Body of pancreas (tissue), 4 donors: Measurements from ENCODE around the gene ULK1. TPM values are rescaled to one million over a fixed set of nuclear protein-coding genes. Genes with fewer than 3 reads are reported as not detected.

ENCODE experiments used
- ATAC-seq: fragments of 150-250 bp; one replicate; pipeline ENCODE4 v1.9.1; 2016
- DNase-seq, 4 donors: peaks; one replicate each; pipeline ENCODE4 v3.0.0-alpha.2; 2019
- H3K27ac ChIP-seq, 4 donors: fragments of 200-600 bp; sonication (generic); 1 replicate in 3 of 4; 2 replicates in 1 of 4; pipeline versions ENCODE4 v1.5.1 to v1.6.1; 2016 to 2019; ENCODE audit warnings: mild to moderate bottlenecking in 1 of 4, mixed read lengths in 1 of 4, moderate library complexity in 1 of 4
- H3K27me3 ChIP-seq, 2 donors: fragments of 200-600 bp; sonication (generic); one replicate each; pipeline ENCODE4 v1.6.0; 2016; ENCODE audit warnings: mild to moderate bottlenecking in 1 of 2
- H3K36me3 ChIP-seq, 2 donors: fragments of 200-600 bp; sonication (generic); replicated peaks in 1 of 2; 2 replicates each; pipeline ENCODE4 v1.5.1; 2016; ENCODE audit warnings: low read depth in 2 of 2; ENCODE audit not compliant: insufficient read depth in 1 of 2
- H3K4me1 ChIP-seq: fragments of 200-600 bp; sonication (generic); one replicate; pipeline ENCODE4 v1.6.0; 2016
- H3K4me3 ChIP-seq, 2 donors: fragments of 200-600 bp; sonication (generic); 1 replicate in 1 of 2; 2 replicates in 1 of 2; pipeline ENCODE4 v1.5.1; 2016 to 2019
- H3K9me3 ChIP-seq, 3 donors: fragments of 200-600 bp; sonication (generic); 1 replicate in 2 of 3; 2 replicates in 1 of 3; pipeline ENCODE4 v1.5.1; 2016
- CTCF ChIP-seq, 7 experiments: fragments of 450-650 bp in 4 of 7; fragments of 200-600 bp in 3 of 7; sonication (generic) in 3 of 7; IDR thresholded peaks; one replicate each; pipeline ENCODE4 v1.5.1; 2016 to 2019; ENCODE audit warnings: antibody characterized with exemption in 7 of 7
- POLR2A ChIP-seq, 3 donors: fragments of 450-650 bp; IDR thresholded peaks; one replicate each; pipeline ENCODE4 v1.6.1; 2016; ENCODE audit warnings: antibody characterized with exemption in 3 of 3, mild to moderate bottlenecking in 2 of 3
- WGBS, 2 donors: methylation state at CpG; one replicate each; pipeline ENCODE4 v1.1.5; 2017; 5-methylcytosine and 5-hydroxymethylcytosine counted together
- intact Hi-C: fragments of 100-400 bp; cut with DNase I; formaldehyde crosslinking; loops from one replicate; pipeline ENCODE4 v1.15.1; 2023
- total RNA-seq, 2 donors: library from RNA; depleted of rRNA; stranded (reverse); fragments of >200 nt; gene quantifications; one replicate each; pipeline ENCODE4 v1.1.0, GENCODE V29; 2016

The ULK1 gene
- total RNA-seq, 2 donors from 2014 or later = 29.1 to 59.3 TPM

GRCh38 chr12:131853832-131854797, 40.3 kb upstream of the ULK1 start:
- no peak overlapping the region for H3K27ac ChIP-seq
- intact Hi-C loops = loop anchor here (10.0 kb wide), 1 partner anchor 141 kb away; no protein-coding TSS in a partner anchor
- TF ChIP-seq POLR2A (IDR thresholded peaks at IDR 0.05) = no peak
- DNase-seq = no peak
- no peaks in the 10 kb centered on the region for H3K9me3 ChIP-seq
- H3K4me3 ChIP-seq = no peak overlapping the region
- no peak for ATAC-seq
- no peaks in the 10 kb centered on the region for H3K36me3 ChIP-seq
- H3K27me3 ChIP-seq = no peaks in the 10 kb centered on the region
- 61 to 67% methylated on average over 17 to 34 of the region's 35 CpGs for WGBS, 2 donors
- H3K4me1 ChIP-seq = peaks cover 7% of the 10 kb centered on the region

- intact Hi-C loops = loop anchor here (10.0 kb wide), 1 partner anchor 140 kb away; no protein-coding TSS in a partner anchor
- H3K4me1 ChIP-seq = peaks cover 7% of the 10 kb centered on the region
- H3K4me3 ChIP-seq = no peak overlapping the region
- H3K27me3 ChIP-seq = no peaks in the 10 kb centered on the region
- H3K9me3 ChIP-seq = no peaks in the 10 kb centered on the region
- H3K27ac ChIP-seq = no peak overlapping the region
- ATAC-seq = no peak
- no peaks in the 10 kb centered on the region for H3K36me3 ChIP-seq
- 70 to 73% methylated on average over 3 to 16 of the region's 16 CpGs for WGBS, 2 donors
- DNase-seq = no peak
- TF ChIP-seq CTCF (IDR thresholded peaks at IDR 0.05) = no peak
- no peak for TF ChIP-seq POLR2A (IDR thresholded peaks at IDR 0.05)
Measured at GRCh38 chr12:131854861-131855476, 39.5 kb upstream of the ULK1 start.

- intact Hi-C loops = loop anchor here (10.0 kb wide), 1 partner anchor 139 kb away; no protein-coding TSS in a partner anchor
Measured at GRCh38 chr12:131855521-131856142, 38.8 kb upstream of the ULK1 start.

GRCh38 chr12:131856366-131857097, 37.9 kb upstream of the ULK1 start:
- Histone ChIP-seq H3K27me3 (no peaks in the 10 kb centered on the region), H3K27ac (no peak overlapping the region), H3K9me3 (no peaks in the 10 kb centered on the region), H3K4me1 (peaks cover 1% of the 10 kb centered on the region), H3K4me3 (no peak overlapping the region), H3K36me3 (no peaks in the 10 kb centered on the region)
- DNase-seq (no peak), ATAC-seq (no peak)
- intact Hi-C loops = loop anchor here (10.0 kb wide), 1 partner anchor 138 kb away; no protein-coding TSS in a partner anchor
- 79 to 83% methylated on average over 10 of the region's 10 CpGs for WGBS, 2 donors
- TF ChIP-seq CTCF (IDR thresholded peaks at IDR 0.05) (no peak), POLR2A (IDR thresholded peaks at IDR 0.05) (no peak)

More at GRCh38 chr12:131855521-131856142, 38.8 kb upstream of the ULK1 start:
- H3K27ac ChIP-seq = no peak overlapping the region
- no peak overlapping the region for H3K4me3 ChIP-seq
- H3K4me1 ChIP-seq = peaks cover 7% of the 10 kb centered on the region
- no peaks in the 10 kb centered on the region for H3K9me3 ChIP-seq
- TF ChIP-seq POLR2A (IDR thresholded peaks at IDR 0.05) = no peak
- no peak for TF ChIP-seq CTCF (IDR thresholded peaks at IDR 0.05)
- H3K27me3 ChIP-seq = no peaks in the 10 kb centered on the region
- WGBS, 2 donors = 42 to 59% methylated on average over 6 to 30 of the region's 30 CpGs
- H3K36me3 ChIP-seq = no peaks in the 10 kb centered on the region
- ATAC-seq (no peak), DNase-seq (peak in 1 of 4 donors; percentile 63)
